Liver (tissue), 9 donors: ENCODE results near the gene STOML3. TPM values are rescaled to one million over a fixed set of nuclear protein-coding genes. Genes with fewer than 3 reads are reported as not detected.

ENCODE experiments used
- DNase-seq: peaks from one replicate; pipeline ENCODE4 v3.0.0-alpha.2; 2017; ENCODE audit warnings: low spot score
- H3K27ac ChIP-seq, 2 donors: one replicate each; pipeline ENCODE4 v1.7.0; 2013; ENCODE audit warnings: inconsistent platforms in 2 of 2, low read length in 2 of 2, control low read depth in 1 of 2, low read depth in 1 of 2, mild to moderate bottlenecking in 1 of 2
- H3K27me3 ChIP-seq, 4 donors: one replicate each; pipeline versions ENCODE4 v1.6.1 to v1.7.0; 2013; ENCODE audit warnings: low read length in 3 of 4, inconsistent platforms in 1 of 4, mild to moderate bottlenecking in 1 of 4, moderate library complexity in 1 of 4; ENCODE audit not compliant: control insufficient read depth in 4 of 4, insufficient read depth in 4 of 4
- H3K36me3 ChIP-seq, 4 donors: one replicate each; pipeline versions ENCODE4 v1.6.1 to v1.7.0; 2013; ENCODE audit warnings: low read length in 3 of 4, mild to moderate bottlenecking in 3 of 4, low read depth in 1 of 4, moderate library complexity in 1 of 4; ENCODE audit not compliant: control insufficient read depth in 4 of 4, insufficient read depth in 3 of 4
- H3K4me1 ChIP-seq, 4 donors: one replicate each; pipeline versions ENCODE4 v1.6.1 to v1.7.0; 2013; ENCODE audit warnings: low read length in 3 of 4, mild to moderate bottlenecking in 3 of 4, moderate library complexity in 1 of 4; ENCODE audit not compliant: control insufficient read depth in 4 of 4, insufficient read depth in 4 of 4
- H3K4me3 ChIP-seq, 3 donors: one replicate each; pipeline versions ENCODE4 v1.6.1 to v1.7.0; 2013; ENCODE audit warnings: low read length in 3 of 3, control low read depth in 1 of 3, low read depth in 1 of 3, mild to moderate bottlenecking in 1 of 3
- H3K9ac ChIP-seq, 2 donors: one replicate each; pipeline ENCODE4 v1.7.0; 2013; ENCODE audit warnings: low read length in 2 of 2, mild to moderate bottlenecking in 2 of 2, moderate library complexity in 2 of 2, control low read depth in 1 of 2, low read depth in 1 of 2
- H3K9me3 ChIP-seq, 4 donors: one replicate each; pipeline versions ENCODE4 v1.6.1 to v1.7.0; 2013; ENCODE audit warnings: low read length in 3 of 4; ENCODE audit not compliant: control insufficient read depth in 4 of 4
- EGR1 ChIP-seq, 2 donors: IDR thresholded peaks; 2 replicates each; pipeline ENCODE4 v1.6.1; 2016 to 2018; ENCODE audit warnings: antibody characterized with exemption in 2 of 2, low read depth in 2 of 2
- FOXA1 ChIP-seq: IDR thresholded peaks from 2 replicates; pipeline ENCODE4 v1.6.1; 2016; ENCODE audit warnings: antibody characterized with exemption
- FOXA2 ChIP-seq: IDR thresholded peaks from 2 replicates; pipeline ENCODE4 v1.6.1; 2016; ENCODE audit warnings: antibody characterized with exemption
- GABPA ChIP-seq, 2 donors: IDR thresholded peaks in 1 of 2; conservative IDR thresholded peaks in 1 of 2; 2 replicates each; pipeline ENCODE4 v1.6.1; 2016; ENCODE audit warnings: antibody characterized with exemption in 2 of 2, mild to moderate bottlenecking in 1 of 2, moderate library complexity in 1 of 2
- HNF4A ChIP-seq, 2 donors: conservative IDR thresholded peaks; 2 replicates each; pipeline ENCODE4 v1.6.1; 2016; ENCODE audit warnings: antibody characterized with exemption in 2 of 2, mild to moderate bottlenecking in 2 of 2
- HNF4G ChIP-seq: IDR thresholded peaks from 2 replicates; pipeline ENCODE4 v1.6.1; 2016; ENCODE audit warnings: antibody characterized with exemption
- JUND ChIP-seq, 2 donors: IDR thresholded peaks; 2 replicates each; pipeline ENCODE4 v1.6.1; 2016; ENCODE audit warnings: antibody characterized with exemption in 2 of 2
- NR2F2 ChIP-seq: IDR thresholded peaks from 2 replicates; pipeline ENCODE4 v1.6.1; 2016; ENCODE audit warnings: antibody characterized with exemption
- RAD21 ChIP-seq, 2 donors: IDR thresholded peaks; 2 replicates each; pipeline ENCODE4 v1.6.1; 2016; ENCODE audit warnings: antibody characterized with exemption in 2 of 2, mild to moderate bottlenecking in 2 of 2
- RXRA ChIP-seq, 2 donors: IDR thresholded peaks; 2 replicates each; pipeline ENCODE4 v1.6.1; 2017 to 2018; ENCODE audit warnings: antibody characterized with exemption in 2 of 2, mild to moderate bottlenecking in 1 of 2
- SP1 ChIP-seq: IDR thresholded peaks from 2 replicates; pipeline ENCODE4 v1.6.1; 2018; ENCODE audit warnings: antibody characterized with exemption, mild to moderate bottlenecking
- TAF1 ChIP-seq: conservative IDR thresholded peaks from 2 replicates; pipeline ENCODE4 v1.6.1; 2016; ENCODE audit warnings: antibody characterized with exemption, mild to moderate bottlenecking
- YY1 ChIP-seq: IDR thresholded peaks from 2 replicates; pipeline ENCODE4 v1.6.1; 2016; ENCODE audit warnings: antibody characterized with exemption, mild to moderate bottlenecking
- WGBS: extraction: QIAGEN DNeasy Blood & Tissue Kit; methylation state at CpG from one replicate; pipeline ENCODE4 v1.1.7; 2013; 5-methylcytosine and 5-hydroxymethylcytosine counted together
- polyA plus RNA-seq, 2 donors: library from polyadenylated mRNA; stranded (reverse) in 1 of 2; unstranded in 1 of 2; fragments of 200-250 nt in 1 of 2; fragments of >200 nt in 1 of 2; fragmentation: Nextera tagmentation in 1 of 2; extraction: Ambion mirVana in 1 of 2; gene quantifications; one replicate each; pipeline versions ENCODE4 v1.2.1 to v1.2.3, GENCODE V29; 2013 to 2015
- total RNA-seq, 2 donors: library from RNA; depleted of rRNA; stranded (reverse); fragments of >200 nt; gene quantifications; one replicate each; pipeline ENCODE4 v1.2.3, GENCODE V29; 2014
- TF ChIP-seq, protein P1 (sequence below): IDR thresholded peaks from 2 replicates; pipeline ENCODE4 v1.6.1; 2016; ENCODE audit warnings: antibody characterized with exemption, mild to moderate bottlenecking
- TF ChIP-seq, protein P2 (sequence below): fragments of 150-350 bp; IDR thresholded peaks from 2 replicates; pipeline ENCODE4 v1.5.1; 2017; ENCODE audit warnings: improper control_type of control experiment, low read depth, low read length; ENCODE audit not compliant: missing input control
- TF ChIP-seq, protein P3 (sequence below): IDR thresholded peaks from 2 replicates; pipeline ENCODE4 v1.6.1; 2016; ENCODE audit warnings: antibody characterized with exemption
- TF ChIP-seq, protein P4 (sequence below): IDR thresholded peaks from 2 replicates; pipeline ENCODE4 v1.6.1; 2016; ENCODE audit warnings: antibody characterized with exemption
- TF ChIP-seq, protein P5 (sequence below): IDR thresholded peaks from 2 replicates; pipeline ENCODE4 v1.6.1; 2016; ENCODE audit warnings: antibody characterized with exemption
- donor health status: healthy.
- donor health status: healthy.
- donor health status: healthy.
- donor health status: healthy.
- donor health status: healthy.

Gene STOML3
- total and polyA plus RNA-seq, 4 donors = not detected

DNA sequence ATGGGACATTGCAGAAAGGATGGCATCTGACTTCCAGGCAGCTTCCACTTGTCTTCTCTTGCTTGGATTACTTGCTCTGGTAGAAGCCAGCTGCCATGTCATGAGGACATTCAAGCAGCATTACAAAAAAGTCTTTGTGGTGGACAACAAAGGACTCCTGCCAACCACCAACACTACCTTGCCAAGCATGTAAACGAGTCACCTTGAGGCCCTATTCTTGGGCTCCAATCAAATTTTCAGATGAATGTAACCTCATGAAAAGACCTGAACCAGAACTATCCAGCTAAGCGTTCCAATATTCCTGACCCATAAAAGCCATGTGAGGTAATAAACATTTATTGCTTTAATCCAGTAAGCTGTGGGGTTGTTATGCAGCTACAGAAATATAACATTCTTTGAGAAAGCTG, 34.8 kb upstream of the STOML3 start:
- no peak overlapping the region for H3K9ac ChIP-seq
- TF ChIP-seq EGR1 (IDR thresholded peaks at IDR 0.05; ENCODE audit: low read depth in 2 of 2) = no peak
- TF ChIP-seq TAF1 = no peak
- TF ChIP-seq, protein P1, sequence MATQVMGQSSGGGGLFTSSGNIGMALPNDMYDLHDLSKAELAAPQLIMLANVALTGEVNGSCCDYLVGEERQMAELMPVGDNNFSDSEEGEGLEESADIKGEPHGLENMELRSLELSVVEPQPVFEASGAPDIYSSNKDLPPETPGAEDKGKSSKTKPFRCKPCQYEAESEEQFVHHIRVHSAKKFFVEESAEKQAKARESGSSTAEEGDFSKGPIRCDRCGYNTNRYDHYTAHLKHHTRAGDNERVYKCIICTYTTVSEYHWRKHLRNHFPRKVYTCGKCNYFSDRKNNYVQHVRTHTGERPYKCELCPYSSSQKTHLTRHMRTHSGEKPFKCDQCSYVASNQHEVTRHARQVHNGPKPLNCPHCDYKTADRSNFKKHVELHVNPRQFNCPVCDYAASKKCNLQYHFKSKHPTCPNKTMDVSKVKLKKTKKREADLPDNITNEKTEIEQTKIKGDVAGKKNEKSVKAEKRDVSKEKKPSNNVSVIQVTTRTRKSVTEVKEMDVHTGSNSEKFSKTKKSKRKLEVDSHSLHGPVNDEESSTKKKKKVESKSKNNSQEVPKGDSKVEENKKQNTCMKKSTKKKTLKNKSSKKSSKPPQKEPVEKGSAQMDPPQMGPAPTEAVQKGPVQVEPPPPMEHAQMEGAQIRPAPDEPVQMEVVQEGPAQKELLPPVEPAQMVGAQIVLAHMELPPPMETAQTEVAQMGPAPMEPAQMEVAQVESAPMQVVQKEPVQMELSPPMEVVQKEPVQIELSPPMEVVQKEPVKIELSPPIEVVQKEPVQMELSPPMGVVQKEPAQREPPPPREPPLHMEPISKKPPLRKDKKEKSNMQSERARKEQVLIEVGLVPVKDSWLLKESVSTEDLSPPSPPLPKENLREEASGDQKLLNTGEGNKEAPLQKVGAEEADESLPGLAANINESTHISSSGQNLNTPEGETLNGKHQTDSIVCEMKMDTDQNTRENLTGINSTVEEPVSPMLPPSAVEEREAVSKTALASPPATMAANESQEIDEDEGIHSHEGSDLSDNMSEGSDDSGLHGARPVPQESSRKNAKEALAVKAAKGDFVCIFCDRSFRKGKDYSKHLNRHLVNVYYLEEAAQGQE = no peak
- TF ChIP-seq FOXA2 = no peak
- no peak for TF ChIP-seq HNF4G
- no peak for TF ChIP-seq JUND (IDR thresholded peaks at IDR 0.05)
- TF ChIP-seq NR2F2 = no peak
- TF ChIP-seq, protein P2, sequence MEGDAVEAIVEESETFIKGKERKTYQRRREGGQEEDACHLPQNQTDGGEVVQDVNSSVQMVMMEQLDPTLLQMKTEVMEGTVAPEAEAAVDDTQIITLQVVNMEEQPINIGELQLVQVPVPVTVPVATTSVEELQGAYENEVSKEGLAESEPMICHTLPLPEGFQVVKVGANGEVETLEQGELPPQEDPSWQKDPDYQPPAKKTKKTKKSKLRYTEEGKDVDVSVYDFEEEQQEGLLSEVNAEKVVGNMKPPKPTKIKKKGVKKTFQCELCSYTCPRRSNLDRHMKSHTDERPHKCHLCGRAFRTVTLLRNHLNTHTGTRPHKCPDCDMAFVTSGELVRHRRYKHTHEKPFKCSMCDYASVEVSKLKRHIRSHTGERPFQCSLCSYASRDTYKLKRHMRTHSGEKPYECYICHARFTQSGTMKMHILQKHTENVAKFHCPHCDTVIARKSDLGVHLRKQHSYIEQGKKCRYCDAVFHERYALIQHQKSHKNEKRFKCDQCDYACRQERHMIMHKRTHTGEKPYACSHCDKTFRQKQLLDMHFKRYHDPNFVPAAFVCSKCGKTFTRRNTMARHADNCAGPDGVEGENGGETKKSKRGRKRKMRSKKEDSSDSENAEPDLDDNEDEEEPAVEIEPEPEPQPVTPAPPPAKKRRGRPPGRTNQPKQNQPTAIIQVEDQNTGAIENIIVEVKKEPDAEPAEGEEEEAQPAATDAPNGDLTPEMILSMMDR = no peak
- TF ChIP-seq RXRA (IDR thresholded peaks at IDR 0.05) = no peak
- TF ChIP-seq, protein P3, sequence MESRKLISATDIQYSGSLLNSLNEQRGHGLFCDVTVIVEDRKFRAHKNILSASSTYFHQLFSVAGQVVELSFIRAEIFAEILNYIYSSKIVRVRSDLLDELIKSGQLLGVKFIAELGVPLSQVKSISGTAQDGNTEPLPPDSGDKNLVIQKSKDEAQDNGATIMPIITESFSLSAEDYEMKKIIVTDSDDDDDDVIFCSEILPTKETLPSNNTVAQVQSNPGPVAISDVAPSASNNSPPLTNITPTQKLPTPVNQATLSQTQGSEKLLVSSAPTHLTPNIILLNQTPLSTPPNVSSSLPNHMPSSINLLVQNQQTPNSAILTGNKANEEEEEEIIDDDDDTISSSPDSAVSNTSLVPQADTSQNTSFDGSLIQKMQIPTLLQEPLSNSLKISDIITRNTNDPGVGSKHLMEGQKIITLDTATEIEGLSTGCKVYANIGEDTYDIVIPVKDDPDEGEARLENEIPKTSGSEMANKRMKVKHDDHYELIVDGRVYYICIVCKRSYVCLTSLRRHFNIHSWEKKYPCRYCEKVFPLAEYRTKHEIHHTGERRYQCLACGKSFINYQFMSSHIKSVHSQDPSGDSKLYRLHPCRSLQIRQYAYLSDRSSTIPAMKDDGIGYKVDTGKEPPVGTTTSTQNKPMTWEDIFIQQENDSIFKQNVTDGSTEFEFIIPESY = no peak
- TF ChIP-seq RAD21 (IDR thresholded peaks at IDR 0.05) = no peak
- TF ChIP-seq, protein P4, sequence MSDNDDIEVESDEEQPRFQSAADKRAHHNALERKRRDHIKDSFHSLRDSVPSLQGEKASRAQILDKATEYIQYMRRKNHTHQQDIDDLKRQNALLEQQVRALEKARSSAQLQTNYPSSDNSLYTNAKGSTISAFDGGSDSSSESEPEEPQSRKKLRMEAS = no peak
- no peak for TF ChIP-seq GABPA (IDR thresholded peaks at IDR 0.05 in 1 of 2, conservative IDR thresholded peaks at IDR 0.05 in 1 of 2)
- no peak for TF ChIP-seq HNF4A (conservative IDR thresholded peaks at IDR 0.05)
- TF ChIP-seq YY1 = no peak
- no peaks in the 10 kb centered on the region for H3K9me3 ChIP-seq
- no peak for DNase-seq
- peaks cover 0 to under 1% (median 0%) of the 10 kb centered on the region in 4 donors for H3K4me1 ChIP-seq
- H3K36me3 ChIP-seq = peaks cover 2 to 59% (median 49%) of the 10 kb centered on the region in 4 donors
- WGBS = 89% methylated on average over 2 of the region's 2 CpGs
- no peak overlapping the region for H3K4me3 ChIP-seq
- no peaks in the 10 kb centered on the region for H3K27me3 ChIP-seq
- no peak overlapping the region for H3K27ac ChIP-seq

DNA sequence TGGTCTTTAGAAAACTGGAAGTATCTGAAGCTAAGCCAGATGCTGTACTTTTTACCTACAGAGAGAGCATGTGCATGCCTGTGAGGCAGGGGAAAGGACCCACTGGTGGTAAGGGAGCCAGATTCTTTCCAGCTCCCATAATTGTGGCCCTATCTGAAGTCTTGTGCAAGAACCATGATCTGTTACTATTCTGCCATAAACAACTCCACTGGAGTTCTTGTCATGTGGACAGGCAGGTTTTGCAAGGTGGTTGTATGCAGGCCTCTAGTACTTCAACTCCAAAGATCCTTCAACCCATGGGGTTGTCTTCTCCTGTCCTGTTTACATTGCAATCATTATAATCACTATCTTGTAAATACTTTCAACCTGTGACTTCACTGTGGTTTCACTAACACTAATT, 33.1 kb upstream of the STOML3 start:
- H3K9me3 ChIP-seq = no peaks in the 10 kb centered on the region
- TF ChIP-seq RXRA (IDR thresholded peaks at IDR 0.05) (no peak), GABPA (IDR thresholded peaks at IDR 0.05 in 1 of 2, conservative IDR thresholded peaks at IDR 0.05 in 1 of 2) (no peak), FOXA2 (no peak), FOXA1 (no peak), SP1 (no peak), RAD21 (IDR thresholded peaks at IDR 0.05) (no peak), JUND (IDR thresholded peaks at IDR 0.05) (no peak), EGR1 (IDR thresholded peaks at IDR 0.05; ENCODE audit: low read depth in 2 of 2) (no peak)
- TF ChIP-seq, protein P2 = no peak
- TF ChIP-seq, protein P5, sequence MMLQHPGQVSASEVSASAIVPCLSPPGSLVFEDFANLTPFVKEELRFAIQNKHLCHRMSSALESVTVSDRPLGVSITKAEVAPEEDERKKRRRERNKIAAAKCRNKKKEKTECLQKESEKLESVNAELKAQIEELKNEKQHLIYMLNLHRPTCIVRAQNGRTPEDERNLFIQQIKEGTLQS = no peak
- TF ChIP-seq, protein P4 = no peak
- TF ChIP-seq, protein P1 = no peak
- no peak overlapping the region for H3K9ac ChIP-seq
- no peaks in the 10 kb centered on the region for H3K27me3 ChIP-seq
- H3K4me1 ChIP-seq = no peaks in the 10 kb centered on the region
- H3K4me3 ChIP-seq = no peak overlapping the region
- no peak overlapping the region for H3K27ac ChIP-seq
- DNase-seq = no peak
- peaks cover 2 to 59% (median 49%) of the 10 kb centered on the region in 4 donors for H3K36me3 ChIP-seq
